VCaP (cell line): Measurements from ENCODE around the gene ZC3H4.
A peak's percentile ranks its signal among the peaks of the same experiment; 100 is the strongest.

Experiments used
- H3K27ac ChIP-seq: fragments of 450-650 bp; 2 replicates; pipeline ENCODE4 v1.5.1; 2017
- CTCF ChIP-seq: fragments of 450-650 bp; conservative IDR thresholded peaks from 2 replicates; pipeline ENCODE4 v1.5.1; 2017; ENCODE audit warnings: mild to moderate bottlenecking, moderate library complexity

Gene ZC3H4

GRCh38 chr19:47020132-47020805, 93.3 kb downstream of the ZC3H4 start:
- peak overlapping the region; percentile 14; the same call in 1 of the 2 replicates for H3K27ac ChIP-seq
- no peak for TF ChIP-seq CTCF

- peak within 1 kb of the TSS; percentile 14; the same call in 1 of the 2 replicates for H3K27ac ChIP-seq
- no peak for TF ChIP-seq CTCF
Observed at GRCh38 chr19:47019431-47020041, 94.0 kb downstream of the ZC3H4 start, which contains the start of gene NPAS1. Gene NPAS1 (plus strand): TSS chr19:47019837. CDS start chr19:47021048, 1,211 bp downstream.

- no peak for TF ChIP-seq CTCF
Observed at GRCh38 chr19:47018923-47019322, 94.7 kb downstream of the ZC3H4 start.

More at GRCh38 chr19:47018923-47019322, 94.7 kb downstream of the ZC3H4 start:
- H3K27ac ChIP-seq = no peak overlapping the region
